ENCODE measurements around the gene AKAP9.

GRCh38 chr7:92042056-92042737, 101.5 kb downstream of the AKAP9 start:
- TF ChIP-seq MEF2D (tag; conservative IDR thresholded peaks at IDR 0.05; ENCODE audit: low read depth) (no peak), EZH2 (IDR thresholded peaks at IDR 0.05; ENCODE audit: borderline replicate concordance, low read depth, low read length) (no peak), NR3C1 (CRISPR knock-in tag; IDR thresholded peaks at IDR 0.05) (no peak), ZNF707 (CRISPR knock-in tag; conservative IDR thresholded peaks at IDR 0.05) (no peak), CTCF (IDR thresholded peaks at IDR 0.05 in 2 of 3, conservative IDR thresholded peaks at IDR 0.05 in 1 of 3; ENCODE audit: insufficient read depth in 2 of 3, low read depth in 1 of 3, low read length in 3 of 3) (no peak), YY1 (IDR thresholded peaks at IDR 0.05; ENCODE audit: borderline replicate concordance in 1 of 3, control insufficient read depth in 1 of 3, extremely low read depth in 1 of 3, insufficient read depth in 3 of 3, insufficient read length in 1 of 3, insufficient replicate concordance in 2 of 3, low read depth in 1 of 3, low read length in 2 of 3) (no peak), ATF2 (CRISPR knock-in tag; IDR thresholded peaks at IDR 0.05) (no peak), IRF2 (CRISPR knock-in tag; IDR thresholded peaks at IDR 0.05) (no peak), HMG20A (CRISPR knock-in tag; conservative IDR thresholded peaks at IDR 0.05) (no peak), KAT7 (CRISPR knock-in tag; IDR thresholded peaks at IDR 0.05; ENCODE audit: borderline replicate concordance) (no peak)
